GM19035 (cell line): ENCODE measurements around the gene LYRM7.
"Not testable (repeated sequence)": the region's sequence is repeated elsewhere in the genome, so short reads cannot be mapped to it uniquely, and the experiment has no call there.

Source experiments
- ATAC-seq: cut with Tn5 transposase; IDR thresholded peaks from one replicate; pipeline ENCODE4 v1.9.1; 2021; ENCODE audit not compliant: unreplicated experiment

LYRM7 gene

DNA sequence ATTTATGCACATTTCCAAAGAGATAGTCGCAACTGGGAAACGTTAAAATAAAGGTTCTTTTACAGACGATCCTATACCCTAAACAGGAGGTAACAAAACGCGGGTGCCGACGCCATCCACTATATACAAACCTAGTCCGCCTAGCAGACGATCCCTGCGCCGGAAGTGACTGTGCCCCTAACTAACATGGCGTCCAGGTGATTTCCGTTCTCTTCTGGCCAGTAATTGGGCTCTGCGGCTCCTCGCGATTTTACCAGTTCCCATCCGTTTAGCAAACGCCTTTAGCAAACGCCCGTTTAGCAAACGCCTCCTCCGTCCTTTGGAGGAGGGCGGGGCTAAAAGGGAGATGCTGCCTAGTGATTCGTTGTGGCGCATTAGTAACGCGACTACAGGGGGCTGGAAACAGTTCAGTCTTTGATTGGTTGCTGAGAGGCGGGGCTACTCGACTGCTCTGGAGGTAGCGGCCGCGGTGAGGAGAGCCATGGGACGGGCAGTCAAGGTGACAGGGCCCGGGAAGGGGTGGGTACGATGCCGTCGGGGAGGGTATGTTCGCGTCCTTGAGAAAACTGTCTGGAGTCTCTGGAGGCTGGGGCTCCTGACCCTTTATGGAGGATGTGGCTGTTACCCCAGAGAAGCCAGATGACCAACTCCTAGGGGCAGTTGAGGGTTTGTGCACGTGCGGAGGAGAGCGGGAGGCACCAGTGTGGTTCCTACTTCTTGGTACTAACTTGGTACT lies at the start of gene LYRM7:
Gene LYRM7 (plus strand): TSS at position 405 of the 736 bp plus-strand sequence. CDS start 77 bp downstream, at position 482.
- peak; percentile 99 for ATAC-seq

DNA sequence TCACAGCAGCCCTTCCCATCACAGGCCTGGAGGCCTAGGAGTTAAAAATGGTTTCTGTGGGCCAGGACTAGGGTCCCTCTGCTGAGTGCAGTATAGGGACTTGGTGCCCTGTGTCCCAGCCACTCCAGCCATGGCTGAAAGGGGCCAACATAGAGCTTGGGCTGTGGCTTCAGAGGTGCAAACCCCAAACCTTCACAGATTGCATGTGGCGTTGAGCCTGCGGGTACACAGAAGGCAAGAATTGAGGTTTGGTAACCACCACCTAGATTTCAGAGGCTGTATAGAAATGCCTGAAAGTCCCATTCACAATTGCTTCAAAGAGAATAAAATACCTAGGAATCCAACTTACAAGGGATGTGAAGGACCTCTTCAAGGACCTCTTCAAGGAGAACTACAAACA lies 43.5 kb upstream of the LYRM7 start:
- not testable (repeated sequence) for ATAC-seq

DNA sequence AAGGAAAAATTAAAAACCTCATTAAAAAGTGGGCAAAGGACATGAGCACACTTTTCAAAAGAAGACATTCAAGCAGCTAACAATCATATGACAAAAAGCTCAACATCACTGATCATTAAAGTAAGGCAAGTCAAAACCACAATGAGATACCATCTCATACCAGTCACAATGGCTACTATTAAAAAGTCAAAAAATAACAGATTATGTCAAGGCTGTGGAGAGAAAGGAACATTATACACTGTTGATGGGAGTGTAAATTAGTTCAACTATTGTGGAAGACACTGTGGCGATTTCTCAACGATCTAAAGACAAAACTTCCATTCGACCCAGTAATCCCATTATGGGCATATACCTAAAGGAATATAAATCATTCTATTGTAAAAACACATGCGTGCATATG lies 41.4 kb upstream of the LYRM7 start:
- no peak for ATAC-seq

DNA sequence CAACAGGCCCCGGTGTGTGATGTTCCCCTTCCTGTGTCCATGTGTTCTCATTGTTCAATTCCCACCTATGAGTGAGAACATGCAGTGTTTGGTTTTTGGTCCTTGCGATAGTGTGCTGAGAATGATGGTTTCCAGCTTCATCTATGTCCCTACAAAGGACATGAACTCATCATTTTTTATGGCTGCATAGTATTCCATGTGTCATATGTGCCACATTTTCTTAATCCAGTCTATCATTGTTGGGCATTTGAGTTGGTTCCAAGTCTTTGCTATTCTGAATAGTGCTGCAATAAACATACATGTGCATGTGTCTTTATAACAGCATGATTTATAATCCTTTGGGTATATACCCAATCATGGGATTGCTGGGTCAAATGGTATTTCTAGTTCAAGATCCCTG lies 37.7 kb upstream of the LYRM7 start:
- not testable (repeated sequence) for ATAC-seq

DNA sequence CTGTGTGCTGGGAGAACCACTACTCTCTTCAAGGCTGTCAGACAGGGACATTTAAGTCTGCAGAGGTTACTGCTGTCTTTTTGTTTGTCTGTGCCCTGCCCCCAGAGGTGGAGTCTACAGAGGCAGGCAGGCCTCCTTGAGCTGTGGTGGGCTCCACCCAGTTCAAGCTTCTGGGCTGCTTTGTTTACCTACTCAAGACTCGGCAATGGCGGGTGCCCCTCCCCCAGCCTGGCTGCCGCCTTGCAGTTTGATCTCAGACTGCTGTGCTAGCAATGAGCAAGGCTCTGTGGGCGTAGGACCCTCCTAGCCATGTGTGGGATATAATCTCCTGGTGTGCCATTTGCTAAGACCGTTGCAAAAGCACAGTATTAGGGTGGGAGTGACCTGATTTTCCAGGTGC lies 32.3 kb upstream of the LYRM7 start:
- ATAC-seq = not testable (repeated sequence)

DNA sequence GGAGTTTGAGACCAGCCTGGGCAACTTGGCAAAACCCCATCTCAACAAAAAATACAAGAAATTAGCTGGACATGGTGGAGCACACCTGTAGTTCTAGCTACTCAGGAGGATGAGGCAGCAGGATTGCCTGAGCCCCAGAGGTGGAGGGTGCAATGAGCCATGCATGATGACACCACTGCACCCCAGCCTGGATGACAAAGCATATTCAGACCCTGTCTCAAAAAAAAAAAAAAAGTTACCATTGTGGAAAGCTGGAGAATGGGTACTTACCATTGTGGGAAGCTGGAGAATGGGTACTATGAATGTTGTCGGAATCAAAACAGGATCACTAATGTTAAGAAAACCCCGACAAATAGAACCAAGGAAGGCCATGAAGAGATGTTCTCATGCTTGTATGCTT lies 31.4 kb upstream of the LYRM7 start:
- ATAC-seq = no peak

DNA sequence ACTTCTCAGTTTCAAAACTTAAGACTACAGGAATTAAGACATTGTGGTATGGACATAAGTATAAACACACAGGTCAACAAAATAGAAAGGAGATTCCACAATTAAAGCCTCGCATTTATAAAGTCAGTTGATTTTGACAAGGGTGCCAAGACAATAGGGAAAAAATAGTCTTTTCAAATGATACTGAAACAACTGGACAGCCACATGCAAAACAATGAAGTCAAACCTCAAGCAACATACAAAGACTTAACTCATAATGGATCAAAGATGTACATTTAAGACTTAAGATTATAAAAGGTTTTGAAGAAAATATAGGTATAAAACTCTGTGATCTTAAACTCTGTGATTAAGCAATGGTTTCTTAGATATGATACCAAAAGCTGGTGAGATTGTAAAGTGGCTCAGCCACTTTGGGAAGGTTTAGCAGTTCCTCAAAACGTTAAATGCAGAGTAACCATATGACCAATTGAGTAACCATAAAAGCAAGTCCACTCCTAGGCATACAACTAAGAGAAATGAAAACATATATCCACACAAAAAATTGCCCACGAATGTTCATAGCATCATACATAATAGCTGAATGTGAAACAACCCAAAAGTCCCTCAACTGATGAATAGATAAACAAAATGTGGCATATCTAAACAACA lies 27.6 kb upstream of the LYRM7 start:
- no peak for ATAC-seq

DNA sequence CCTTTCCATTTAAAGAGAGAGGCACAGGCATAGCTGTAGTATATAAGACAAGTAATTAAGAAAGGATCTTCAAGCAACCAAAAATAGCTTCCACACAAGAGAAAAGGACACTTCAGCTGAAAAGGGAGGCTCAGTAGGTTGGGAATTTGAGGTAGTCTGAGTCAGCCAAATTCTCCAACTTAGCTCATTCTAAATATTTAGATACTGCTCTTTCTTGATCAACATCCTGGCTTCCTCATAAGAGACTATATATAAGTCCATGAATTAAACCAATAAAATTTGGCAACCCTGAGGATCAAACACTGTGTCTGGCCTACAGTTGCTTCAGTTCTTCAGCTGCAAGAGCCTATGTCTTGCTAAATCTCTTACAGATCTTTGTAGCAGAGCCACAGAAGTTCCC lies 23.5 kb upstream of the LYRM7 start:
- no peak for ATAC-seq

DNA sequence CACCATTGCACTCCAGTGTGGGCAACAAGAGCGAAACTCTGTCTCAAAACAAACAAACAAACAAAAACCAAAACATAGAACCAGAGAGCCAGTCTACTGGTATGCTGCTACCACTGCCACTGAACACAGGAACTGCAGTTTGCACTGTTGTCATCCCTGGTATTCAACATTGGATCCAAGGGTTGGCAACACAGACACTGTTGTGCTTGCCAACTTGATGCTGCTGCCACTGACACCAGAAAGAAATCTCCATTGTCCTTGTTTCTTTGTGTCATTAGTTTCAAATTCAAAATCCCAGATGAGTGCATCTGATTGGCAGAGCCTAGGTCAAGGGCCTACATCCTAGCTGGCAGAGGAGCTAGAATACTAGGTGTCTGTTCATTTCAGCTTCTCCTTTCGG lies 21.9 kb upstream of the LYRM7 start:
- no peak for ATAC-seq

DNA sequence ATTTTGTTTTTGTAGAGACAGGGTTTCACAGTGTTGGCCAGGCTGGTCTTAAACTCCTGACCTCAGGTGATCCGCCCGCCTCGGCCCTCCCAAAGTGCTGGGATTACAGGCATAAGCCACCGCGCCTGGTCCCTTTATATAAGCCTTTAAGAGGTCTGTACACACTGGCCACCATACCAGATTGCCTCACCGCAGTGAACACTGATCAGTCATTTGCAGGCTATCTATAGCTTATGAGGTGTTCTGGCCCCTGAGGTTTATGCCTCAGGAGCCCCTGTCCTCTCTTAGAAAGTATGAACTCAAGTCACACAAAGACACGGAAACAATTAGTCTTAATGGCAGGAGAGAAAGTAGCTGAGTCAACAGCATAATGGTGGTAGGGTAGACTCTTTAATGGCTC lies 20.3 kb upstream of the LYRM7 start:
- no peak for ATAC-seq

DNA sequence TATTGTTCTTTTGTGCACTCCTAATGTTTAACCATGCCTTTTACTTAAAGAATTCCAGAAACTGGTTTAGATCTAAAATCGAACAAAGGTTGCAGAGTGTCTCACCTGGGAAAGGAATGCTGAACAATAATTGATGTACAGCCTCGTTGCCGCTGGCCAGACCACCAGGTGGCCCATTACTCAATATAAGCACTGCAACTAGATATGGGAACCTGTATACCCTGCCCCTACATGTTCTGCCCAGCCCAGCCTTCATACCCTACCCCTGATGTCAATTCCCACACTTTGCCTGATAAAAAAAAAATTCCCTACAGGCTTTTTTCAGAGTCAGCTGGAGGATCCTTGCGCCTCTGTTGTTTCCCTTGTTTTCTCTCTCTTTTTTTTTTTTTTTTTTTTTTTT lies 19.5 kb upstream of the LYRM7 start:
- ATAC-seq = no peak

DNA sequence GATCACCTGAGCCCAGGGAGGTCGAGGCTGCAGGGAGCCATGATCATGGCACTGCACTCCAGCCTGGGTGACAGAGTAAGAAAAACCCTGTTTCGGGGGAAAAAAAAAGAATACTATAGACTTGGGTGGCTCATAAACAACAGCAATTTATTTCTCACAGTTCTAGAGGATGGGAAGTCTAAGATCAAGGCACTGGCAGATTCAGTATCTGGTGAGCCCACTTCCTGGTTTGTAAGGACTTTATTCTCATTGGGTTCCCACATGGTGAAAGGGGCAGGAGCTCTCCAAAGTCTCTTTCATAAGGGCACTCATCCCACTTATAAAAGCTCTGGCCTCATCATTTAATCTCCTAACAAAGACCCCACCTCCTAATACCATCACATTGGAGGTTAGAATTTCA lies 14.4 kb upstream of the LYRM7 start:
- no peak for ATAC-seq

DNA sequence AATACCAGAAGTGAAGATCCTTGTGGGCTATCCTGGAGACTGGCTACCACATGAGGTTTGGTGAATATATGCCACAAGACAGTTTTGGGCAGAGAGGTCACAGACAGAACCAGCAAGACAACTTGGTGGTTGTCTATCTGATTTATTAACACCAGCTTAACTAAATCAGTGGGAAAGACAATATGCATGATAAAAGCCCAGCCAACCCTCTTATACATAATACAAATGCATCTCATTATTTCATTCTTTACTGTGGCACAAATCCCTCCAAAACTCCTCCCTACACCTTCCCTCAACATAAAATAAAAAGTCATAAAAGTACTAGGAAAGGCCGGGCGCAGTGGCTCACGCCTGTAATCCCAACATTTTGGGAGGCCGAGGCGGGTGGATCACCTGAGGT lies 13.8 kb upstream of the LYRM7 start:
- no peak for ATAC-seq

DNA sequence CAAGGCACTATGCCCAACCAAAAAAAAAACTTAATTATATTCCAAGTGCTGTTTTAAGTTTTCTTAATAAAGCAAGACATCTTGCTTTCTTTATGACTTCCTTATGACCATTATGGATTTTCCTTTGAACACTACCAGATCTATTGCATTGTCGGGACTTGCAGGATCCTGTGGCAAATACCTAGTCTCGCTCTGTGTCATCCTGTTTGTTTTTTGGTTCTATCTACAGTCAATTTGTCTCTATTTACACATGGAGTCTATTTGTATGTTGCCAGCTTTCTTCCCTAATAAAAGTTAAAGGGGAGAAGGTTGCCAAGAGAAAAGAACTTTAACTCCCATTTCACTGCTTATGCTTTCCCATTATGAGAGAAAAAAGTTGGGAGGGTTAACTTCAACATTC lies 10.6 kb upstream of the LYRM7 start:
- no peak for ATAC-seq

DNA sequence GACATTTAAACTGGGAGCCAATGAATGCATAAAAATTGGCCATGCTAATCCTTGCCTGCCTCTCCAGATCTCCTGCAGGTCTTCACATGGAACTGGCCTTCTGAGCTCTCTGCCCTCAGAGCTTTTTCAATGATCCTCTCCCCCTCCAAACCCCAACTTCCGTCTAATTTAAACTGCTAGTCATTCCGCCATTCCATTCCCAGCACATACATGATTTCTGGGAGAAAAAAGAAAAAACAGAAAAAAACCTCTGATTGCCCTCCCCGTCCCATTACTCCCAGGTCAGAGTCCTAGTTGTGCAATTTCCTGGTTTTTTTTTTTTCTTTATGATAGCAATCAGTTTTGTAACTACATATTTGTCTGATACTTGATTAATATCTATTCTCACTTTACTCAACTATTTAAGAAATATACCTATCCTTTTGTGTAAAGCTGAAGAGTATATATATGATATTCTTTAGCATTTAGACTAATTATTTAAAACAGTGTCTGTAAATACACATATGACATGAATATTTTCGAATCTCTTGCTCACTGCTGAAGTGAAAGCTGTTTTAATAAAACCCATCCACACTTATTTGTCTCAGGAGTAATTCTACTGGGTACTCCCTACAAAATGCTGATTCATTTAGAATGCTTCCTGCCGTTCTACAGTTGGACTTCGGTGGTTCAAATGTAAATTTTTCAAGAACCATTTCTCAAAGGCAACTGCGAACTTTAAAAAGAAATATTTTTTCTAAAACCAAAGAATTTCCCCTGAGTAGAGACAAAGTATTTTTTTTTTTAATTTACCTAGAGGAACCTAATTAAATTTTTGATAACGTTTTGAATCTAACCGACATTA lies 7.2 kb upstream of the LYRM7 start:
- no peak for ATAC-seq

DNA sequence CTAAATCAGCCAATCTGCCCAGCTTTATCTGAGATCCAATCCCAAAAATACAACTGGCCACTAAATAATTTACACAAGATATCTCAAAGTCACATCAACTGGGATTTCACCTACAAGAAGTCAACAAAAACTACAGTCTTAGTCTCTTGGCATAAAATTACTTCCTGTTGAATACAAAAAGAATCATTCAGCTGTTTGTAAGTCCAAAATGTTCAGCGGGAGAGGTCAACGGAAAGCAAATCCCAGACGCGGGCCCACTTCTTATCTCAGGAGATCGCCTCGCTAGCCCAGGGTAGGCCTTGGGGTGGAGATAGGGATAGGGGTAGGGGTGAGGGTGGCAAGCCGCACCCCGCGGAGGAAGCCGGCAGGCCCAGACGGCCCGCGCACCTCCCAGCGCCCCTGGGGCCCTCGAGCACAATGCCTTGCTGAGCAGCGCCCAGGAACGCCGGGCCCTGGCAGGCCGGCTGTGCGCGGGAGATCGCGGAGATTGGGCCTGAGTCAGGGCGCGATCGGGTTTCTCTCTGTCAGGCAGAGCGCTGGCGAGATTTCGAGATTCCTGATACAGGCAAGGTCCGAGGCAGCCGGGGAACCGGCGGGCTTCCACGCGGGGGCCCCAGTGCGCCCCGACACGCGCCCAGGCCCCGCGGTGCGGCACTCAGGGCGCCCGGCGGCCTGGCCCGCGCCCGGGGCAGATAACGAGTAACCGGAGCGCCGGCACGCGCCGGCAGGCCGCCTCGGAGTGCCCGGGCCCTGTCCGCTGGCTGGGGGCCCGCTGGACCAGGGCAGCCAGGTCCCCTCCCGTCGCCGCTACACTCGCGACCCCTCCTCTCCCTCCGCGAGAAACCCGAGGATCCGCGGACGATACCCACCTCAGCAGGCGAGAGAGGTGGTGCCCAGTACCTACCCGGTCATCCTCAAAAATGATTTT lies 6.3 kb upstream of the LYRM7 start:
- peak; percentile 71 for ATAC-seq

DNA sequence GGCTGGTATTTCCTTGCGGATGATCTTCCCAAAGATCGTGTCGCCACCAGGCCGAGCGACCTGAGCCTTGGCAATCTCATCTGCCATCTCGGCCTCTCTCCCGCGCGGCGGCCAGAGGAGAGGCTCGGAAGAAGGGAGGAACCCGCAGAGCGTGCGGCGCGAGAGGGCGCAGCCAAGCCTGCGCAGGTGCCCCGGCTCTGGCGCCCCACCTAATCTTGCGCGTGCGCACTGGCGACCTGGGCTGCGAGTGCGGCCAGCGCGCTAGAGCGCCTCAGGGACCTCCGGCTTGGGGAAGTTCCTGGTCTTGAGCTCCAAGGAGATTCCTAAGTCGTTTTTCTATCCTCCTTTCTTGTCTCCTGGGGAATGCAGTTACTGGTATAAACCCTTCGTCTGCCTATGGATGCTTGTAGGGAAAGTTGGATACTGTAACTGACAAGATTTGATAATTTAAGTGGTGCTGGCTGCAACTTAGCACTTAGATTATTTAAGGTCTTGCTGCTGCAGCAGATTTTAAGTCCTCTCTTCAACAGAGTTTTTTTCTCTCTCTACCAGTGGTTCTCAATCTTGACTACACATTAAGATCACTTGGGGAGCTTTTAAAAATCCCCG lies 5.5 kb upstream of the LYRM7 start, which contains the start of gene HINT1:
Gene HINT1 (minus strand): TSS at position 138 of the 609 bp plus-strand sequence. CDS start 51 bp downstream, at position 87.
- peak; percentile 84 for ATAC-seq

DNA sequence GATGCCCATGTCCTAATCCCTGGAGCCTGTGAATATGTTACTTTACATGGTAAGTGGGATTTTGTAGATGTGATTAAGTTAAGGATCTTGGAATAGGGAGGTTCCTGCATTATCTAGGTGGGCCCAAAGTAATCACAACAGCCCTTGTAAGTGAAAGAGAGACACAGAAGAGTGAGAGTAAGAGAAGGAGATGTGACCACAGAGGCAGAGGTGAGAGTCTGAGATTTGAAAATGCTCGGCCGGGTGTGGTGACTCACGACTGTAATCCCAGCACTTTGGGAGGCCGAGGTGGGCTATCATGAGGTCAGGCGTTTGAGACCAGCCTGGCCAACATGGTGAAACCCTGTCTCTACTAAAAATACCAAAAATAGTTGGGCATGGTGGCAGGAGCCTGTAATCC lies 3.1 kb upstream of the LYRM7 start:
- no peak for ATAC-seq

DNA sequence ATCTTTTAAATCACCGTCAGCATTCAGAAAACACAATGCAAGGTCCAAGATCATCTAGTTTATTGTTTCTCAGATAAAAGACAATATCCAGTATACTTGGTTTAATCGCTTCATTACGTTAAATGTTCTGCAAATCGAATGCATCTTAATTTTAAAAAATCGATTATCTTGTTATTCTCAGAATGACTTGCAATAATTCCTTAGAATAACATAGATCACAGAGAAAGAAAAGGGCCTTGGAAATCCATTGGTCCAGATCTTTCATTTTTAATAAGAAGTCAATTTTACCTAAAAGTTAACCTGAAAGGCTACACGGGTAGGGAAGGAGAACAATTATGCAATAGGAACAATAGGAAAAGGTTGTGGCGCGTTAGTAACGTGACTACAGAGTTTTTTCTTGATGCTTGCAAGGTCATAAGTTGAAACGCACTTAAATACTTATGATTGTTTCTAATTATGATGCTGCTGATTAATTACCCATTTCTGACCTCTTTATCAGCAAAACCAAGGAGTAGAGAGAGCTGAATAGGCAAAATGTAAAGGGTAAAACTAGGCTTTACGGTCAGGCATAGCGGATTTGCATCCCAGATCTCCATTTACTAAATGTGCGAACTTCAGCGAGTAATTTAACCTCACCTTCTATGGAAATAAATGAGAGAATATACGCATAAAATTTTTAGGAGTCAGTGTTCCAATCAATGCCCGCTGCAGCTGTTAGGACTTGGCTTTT lies 769 bp upstream of the LYRM7 start:
- no peak for ATAC-seq
